Measurements from ENCODE around the gene GDF7. TPM values are rescaled to one million over a fixed set of nuclear protein-coding genes. Genes with fewer than 3 reads are reported as not detected.

Gene GDF7
- total and polyA plus RNA-seq, 2 of the 8 experiments (the other 6 are each of a cell fraction or from before 2014, with no cell fraction given), result 0.04 to 0.06 TPM

DNA sequence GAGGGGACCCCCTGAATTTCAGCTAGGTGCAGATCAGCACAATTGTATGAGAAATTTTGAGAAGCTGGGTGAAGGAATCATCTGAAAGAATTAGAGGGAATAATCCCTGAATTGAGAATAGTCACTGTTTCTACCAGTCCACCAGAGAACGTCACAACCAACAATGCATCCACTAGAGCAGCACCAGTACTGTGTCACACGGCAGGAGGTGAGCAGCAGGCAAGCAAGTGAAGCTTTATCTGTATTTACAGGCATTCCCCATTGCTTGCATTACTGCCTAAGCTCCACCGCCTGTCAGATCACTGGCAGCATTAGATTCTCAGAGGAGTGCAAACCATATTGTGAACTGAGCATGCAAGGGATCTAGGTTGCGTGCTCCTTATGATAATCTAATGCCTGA, 40.7 kb downstream of the GDF7 start:
- Histone ChIP-seq H4K8ac (ENCODE audit: extremely low read depth, insufficient read depth, low read length) (no peak overlapping the region), H3K79me1 (ENCODE audit: low read depth, low read length) (0 out of 2 replicates have a peak, but pooled peaks cover 3% of the 10 kb centered on the region), H4K5ac (ENCODE audit: insufficient read length, low read depth, low read length) (no peak overlapping the region), H2BK12ac (ENCODE audit: low read depth, low read length) (no peak overlapping the region), H4K91ac (replicated peaks; ENCODE audit: insufficient read length, low read length) (no peak overlapping the region), H3K56ac (replicated peaks; ENCODE audit: insufficient read length, low read depth, low read length) (no peak overlapping the region), H3K36me3 (ENCODE audit: control insufficient read depth in 2 of 4, insufficient read depth in 4 of 4, low read length in 3 of 4) (no peaks in the 10 kb centered on the region), H2BK5ac (ENCODE audit: low read depth, low read length) (no peak overlapping the region), H3K4me3 (ENCODE audit: extremely low read depth in 1 of 4, insufficient read depth in 2 of 4, low read depth in 3 of 4, low read length in 4 of 4) (no peak overlapping the region), H4K20me1 (replicated peaks in 1 of 2; ENCODE audit: control insufficient read depth in 1 of 2, insufficient read depth in 2 of 2, low read length in 2 of 2) (no peaks in the 10 kb centered on the region), H3K18ac (ENCODE audit: extremely low read depth, low read length) (no peak overlapping the region), H3K4ac (replicated peaks; ENCODE audit: insufficient read length, low read depth, low read length) (no peak overlapping the region), H2AK5ac (ENCODE audit: low read depth, low read length) (no peak overlapping the region), H3K14ac (ENCODE audit: insufficient read length) (no peak overlapping the region), H3K27me3 (replicated peaks in 1 of 4; ENCODE audit: control insufficient read depth in 3 of 4, extremely low read depth in 1 of 4, insufficient read depth in 3 of 4, low read length in 3 of 4) (no peaks in the 10 kb centered on the region), H2AFZ (ENCODE audit: low read length) (no peak overlapping the region), H3K4me2 (ENCODE audit: insufficient read depth in 1 of 2, low read depth in 2 of 2, low read length in 2 of 2) (no peak overlapping the region), H3K23ac (ENCODE audit: insufficient read length) (no peak overlapping the region), H3K27ac (ENCODE audit: low read depth, low read length) (no peak overlapping the region), H3K9ac (replicated peaks in 1 of 4; ENCODE audit: extremely low read depth in 1 of 4, low read depth in 3 of 4, low read length in 3 of 4) (no peak overlapping the region), H3K79me2 (ENCODE audit: control insufficient read depth in 1 of 2, insufficient read depth in 2 of 2, low read length in 2 of 2) (no peaks in the 10 kb centered on the region; a peak in 1 of 4 replicates), H3K9me3 (ENCODE audit: insufficient read depth in 2 of 2, low read depth in 1 of 2, low read length in 1 of 2) (peaks cover 0 to 3% of the 10 kb centered on the region in 2 experiments; a peak in 1 of 4 replicates), H3K23me2 (ENCODE audit: low read depth, low read length) (no peaks in the 10 kb centered on the region), H2BK120ac (replicated peaks; ENCODE audit: low read depth, low read length) (no peak overlapping the region), H3K4me1 (replicated peaks in 1 of 4; ENCODE audit: control insufficient read depth in 3 of 4, insufficient read depth in 4 of 4, low read length in 3 of 4) (peaks cover 0 to 3% (median 0%) of the 10 kb centered on the region in 4 experiments; a peak in 2 of 7 replicates), H2BK15ac (ENCODE audit: low read length) (no peak overlapping the region), H2BK20ac (ENCODE audit: low read length) (no peak overlapping the region)
- ChIA-PET POLR2A (ENCODE audit: partially characterized antibody) (no interaction called here), CTCF (ENCODE audit: partially characterized antibody) (interaction anchor here (1.1 to 4.8 kb wide), 11 partner anchors 9 to 74 kb away, joined by 3 to 16 read pairs (median 4); no protein-coding TSS in a partner anchor)
- 82% methylated on average over 4 of the region's 4 CpGs; no CpG with 5 or more reads in 1 of the 2 experiments for WGBS, 2 experiments (ENCODE audit: extremely low coverage in 1 of 2, insufficient coverage in 1 of 2, insufficient read length in 1 of 2, insufficient replicate concordance in 2 of 2, low coverage in 1 of 2, low lambda C conversion rate in 2 of 2, missing lambda C conversion rate in 1 of 2)
- DNase-seq (ENCODE audit: low read depth in 1 of 2, low spot score in 2 of 2), result no peak
- FAIRE-seq, result no peak
- TF ChIP-seq POLR2A (IDR thresholded peaks at IDR 0.05; ENCODE audit: control extremely low read depth in 1 of 2, low read depth in 2 of 2, low read length in 2 of 2), result no peak
- TF ChIP-seq, protein P1, sequence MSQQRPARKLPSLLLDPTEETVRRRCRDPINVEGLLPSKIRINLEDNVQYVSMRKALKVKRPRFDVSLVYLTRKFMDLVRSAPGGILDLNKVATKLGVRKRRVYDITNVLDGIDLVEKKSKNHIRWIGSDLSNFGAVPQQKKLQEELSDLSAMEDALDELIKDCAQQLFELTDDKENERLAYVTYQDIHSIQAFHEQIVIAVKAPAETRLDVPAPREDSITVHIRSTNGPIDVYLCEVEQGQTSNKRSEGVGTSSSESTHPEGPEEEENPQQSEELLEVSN (IDR thresholded peaks at IDR 0.05), result no peak
- TF ChIP-seq KDM5A (IDR thresholded peaks at IDR 0.05; ENCODE audit: low read length), result no peak
- no peak for TF ChIP-seq ASH2L (IDR thresholded peaks at IDR 0.05; ENCODE audit: low read length)
- no peak for TF ChIP-seq SIN3A (conservative IDR thresholded peaks at IDR 0.05 in 1 of 2, IDR thresholded peaks at IDR 0.05 in 1 of 2; ENCODE audit: low read depth in 1 of 2, low read length in 2 of 2)
- no peak for TF ChIP-seq JUN (IDR thresholded peaks at IDR 0.05; ENCODE audit: low read depth, low read length)
- TF ChIP-seq RFX5 (IDR thresholded peaks at IDR 0.05; ENCODE audit: borderline replicate concordance, low read depth, low read length), result no peak
- no peak for TF ChIP-seq CREB1 (IDR thresholded peaks at IDR 0.05)
- TF ChIP-seq EGR1 (IDR thresholded peaks at IDR 0.05; ENCODE audit: borderline replicate concordance, low read depth, low read length), result no peak
- TF ChIP-seq, protein P2, sequence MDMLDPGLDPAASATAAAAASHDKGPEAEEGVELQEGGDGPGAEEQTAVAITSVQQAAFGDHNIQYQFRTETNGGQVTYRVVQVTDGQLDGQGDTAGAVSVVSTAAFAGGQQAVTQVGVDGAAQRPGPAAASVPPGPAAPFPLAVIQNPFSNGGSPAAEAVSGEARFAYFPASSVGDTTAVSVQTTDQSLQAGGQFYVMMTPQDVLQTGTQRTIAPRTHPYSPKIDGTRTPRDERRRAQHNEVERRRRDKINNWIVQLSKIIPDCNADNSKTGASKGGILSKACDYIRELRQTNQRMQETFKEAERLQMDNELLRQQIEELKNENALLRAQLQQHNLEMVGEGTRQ (IDR thresholded peaks at IDR 0.05; ENCODE audit: low read length), result no peak
- no peak for TF ChIP-seq FOSL1 (IDR thresholded peaks at IDR 0.05; ENCODE audit: insufficient read depth, low read depth, low read length)
- TF ChIP-seq NANOG (IDR thresholded peaks at IDR 0.05; ENCODE audit: insufficient read depth, low read depth, low read length, poor library complexity, severe bottlenecking), result no peak
- TF ChIP-seq MAFK (IDR thresholded peaks at IDR 0.05; ENCODE audit: low read depth, low read length), result no peak

Measured in H1 (cell line).